GM18505 (cell line): ENCODE measurements around the gene KCNMA1.

ENCODE experiments used
- ATAC-seq: cut with Tn5 transposase; IDR thresholded peaks from one replicate; pipeline ENCODE4 v1.9.1; 2021; ENCODE audit not compliant: unreplicated experiment
- POLR2A ChIP-seq: IDR thresholded peaks from 4 replicates; pipeline ENCODE4 v1.6.1; 2011; ENCODE audit warnings: borderline replicate concordance; ENCODE audit not compliant: insufficient read depth, insufficient read length; ENCODE audit errors: extremely low read depth

KCNMA1 gene

GRCh38 chr10:77082601-77083252 lies 554.9 kb downstream of the KCNMA1 start:
- ATAC-seq, result no peak
- no peak for TF ChIP-seq POLR2A

- no peak for ATAC-seq
- no peak for TF ChIP-seq POLR2A
Measured at GRCh38 chr10:77081481-77081891, 556.1 kb downstream of the KCNMA1 start.

GRCh38 chr10:77080361-77081027 lies 557.1 kb downstream of the KCNMA1 start:
- no peak for ATAC-seq
- TF ChIP-seq POLR2A, result no peak

GRCh38 chr10:77079592-77080300 lies 557.9 kb downstream of the KCNMA1 start:
- ATAC-seq, result no peak

GRCh38 chr10:77077316-77077945 lies 560.2 kb downstream of the KCNMA1 start:
- ATAC-seq, result no peak
- TF ChIP-seq POLR2A, result no peak

More at GRCh38 chr10:77079592-77080300, 557.9 kb downstream of the KCNMA1 start:
- TF ChIP-seq POLR2A, result no peak

GRCh38 chr10:77075926-77076325 lies 561.7 kb downstream of the KCNMA1 start:
- no peak for ATAC-seq
- no peak for TF ChIP-seq POLR2A

GRCh38 chr10:77074104-77074624 lies 563.4 kb downstream of the KCNMA1 start:
- TF ChIP-seq POLR2A, result no peak
- no peak for ATAC-seq

- ATAC-seq, result no peak
- TF ChIP-seq POLR2A, result no peak
Measured at GRCh38 chr10:77073663-77073960, 564.0 kb downstream of the KCNMA1 start.

GRCh38 chr10:77072836-77073662 lies 564.6 kb downstream of the KCNMA1 start:
- no peak for ATAC-seq
- TF ChIP-seq POLR2A, result no peak

GRCh38 chr10:77072361-77072835 lies 565.2 kb downstream of the KCNMA1 start:
- no peak for ATAC-seq
- TF ChIP-seq POLR2A, result no peak

- TF ChIP-seq POLR2A, result no peak
- ATAC-seq, result no peak
Measured at GRCh38 chr10:77071956-77072355, 565.7 kb downstream of the KCNMA1 start.

- no peak for ATAC-seq
- TF ChIP-seq POLR2A, result no peak
Measured at GRCh38 chr10:77071001-77071511, 566.6 kb downstream of the KCNMA1 start.

GRCh38 chr10:77070346-77070745 lies 567.3 kb downstream of the KCNMA1 start:
- no peak for ATAC-seq
- TF ChIP-seq POLR2A, result no peak

GRCh38 chr10:77068969-77069368 lies 568.6 kb downstream of the KCNMA1 start:
- TF ChIP-seq POLR2A, result no peak
- no peak for ATAC-seq
